GM12875 (cell line): ENCODE data around the gene DTWD2.
"Not testable (repeated sequence)": the region's sequence is repeated elsewhere in the genome, so short reads cannot be mapped to it uniquely, and the experiment has no call there.

Experiments used
- H3K4me3 ChIP-seq: one replicate; pipeline ENCODE4 v1.5.1; 2011; ENCODE audit warnings: low read depth, low read length, control low read depth
- CTCF ChIP-seq: IDR thresholded peaks from 2 replicates; pipeline ENCODE4 v1.5.1; 2011; ENCODE audit warnings: low read depth, mild to moderate bottlenecking, control low read depth, inconsistent platforms, low read length, moderate library complexity, borderline replicate concordance; ENCODE audit not compliant: insufficient read depth

The DTWD2 gene

DNA sequence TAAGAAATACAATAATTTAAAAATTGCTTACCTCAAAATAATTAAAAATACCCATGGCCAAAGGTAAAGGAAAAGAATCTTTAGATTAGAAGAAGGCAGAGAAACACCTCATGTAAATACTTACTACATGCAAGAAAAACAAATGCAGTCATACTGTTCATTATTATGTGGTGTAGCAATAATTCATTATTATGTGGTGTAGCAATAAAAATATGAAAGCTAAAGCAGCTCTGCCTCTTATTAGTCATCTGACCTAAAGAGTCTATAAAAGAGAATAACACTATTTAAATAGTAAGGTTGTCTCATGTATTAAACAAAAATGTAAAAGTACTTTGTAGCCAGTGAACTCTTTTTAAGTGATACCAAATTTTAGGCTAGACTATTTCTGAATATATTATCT lies 6.6 kb downstream of the DTWD2 start:
- no peak for TF ChIP-seq CTCF
- H3K4me3 ChIP-seq: no peak overlapping the region

DNA sequence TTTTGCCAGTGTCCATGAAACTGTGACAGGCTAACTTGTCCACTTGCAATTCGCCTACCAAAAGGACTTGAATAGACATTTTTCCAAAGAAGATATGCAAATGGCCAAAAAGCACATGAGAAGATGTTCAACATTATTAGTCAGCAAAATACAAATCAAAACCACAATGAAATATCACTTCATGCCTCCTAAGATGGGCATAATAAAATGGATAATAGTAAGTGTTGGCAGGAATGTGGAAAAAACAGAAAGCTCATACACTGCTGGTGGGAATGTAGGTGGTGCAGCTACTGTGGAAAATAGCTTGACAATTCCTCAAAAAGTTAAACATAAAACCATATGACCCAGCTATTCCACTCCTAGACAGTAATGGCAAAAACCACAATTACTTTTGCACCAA lies 7.9 kb downstream of the DTWD2 start:
- H3K4me3 ChIP-seq: no peak overlapping the region
- TF ChIP-seq CTCF: no peak

DNA sequence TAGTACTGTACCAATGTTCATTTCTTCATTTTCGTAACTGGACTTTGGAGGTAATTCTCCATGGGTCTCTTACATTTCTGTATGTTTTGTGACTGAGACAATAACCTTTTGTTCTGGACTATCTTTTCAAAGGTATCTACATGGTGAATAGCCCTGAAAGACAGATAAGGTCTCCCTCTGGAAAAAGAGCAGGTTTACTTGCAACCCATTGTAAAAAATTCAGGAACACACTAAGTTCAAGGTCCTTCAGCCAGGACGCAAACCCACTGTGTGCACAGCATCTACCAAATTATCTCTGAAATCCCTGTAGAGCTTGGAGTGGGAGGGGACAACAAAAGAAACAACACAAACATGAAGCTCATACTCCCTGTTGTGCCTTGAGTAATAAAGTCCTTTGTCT lies 8.3 kb downstream of the DTWD2 start:
- TF ChIP-seq CTCF: no peak
- no peak overlapping the region for H3K4me3 ChIP-seq

DNA sequence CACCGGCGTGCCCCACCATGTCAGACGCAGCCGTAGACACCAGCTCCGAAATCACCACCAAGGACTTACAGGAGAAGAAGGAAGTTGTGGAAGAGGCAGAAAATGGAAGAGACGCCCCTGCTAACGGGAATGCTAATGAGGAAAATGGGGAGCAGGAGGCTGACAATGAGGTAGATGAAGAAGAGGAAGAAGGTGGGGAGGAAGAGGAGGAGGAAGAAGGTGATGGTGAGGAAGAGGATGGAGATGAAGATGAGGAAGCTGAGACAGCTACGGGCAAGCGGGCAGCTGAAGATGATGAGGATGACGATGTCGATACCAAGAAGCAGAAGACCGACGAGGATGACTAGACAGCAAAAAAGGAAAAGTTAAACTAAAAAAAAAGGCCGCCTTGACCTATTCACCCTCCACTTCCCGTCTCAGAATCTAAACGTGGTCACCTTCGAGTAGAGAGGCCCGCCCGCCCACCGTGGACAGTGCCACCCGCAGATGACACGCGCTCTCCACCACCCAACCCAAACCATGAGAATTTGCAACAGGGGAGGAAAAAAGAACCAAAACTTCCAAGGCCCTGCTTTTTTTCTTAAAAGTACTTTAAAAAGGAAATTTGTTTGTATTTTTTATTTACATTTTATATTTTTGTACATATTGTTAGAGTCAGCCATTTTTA lies 14.4 kb downstream of the DTWD2 start:
- not testable (repeated sequence) for H3K4me3 ChIP-seq

- no peak for TF ChIP-seq CTCF
- H3K4me3 ChIP-seq: no peak overlapping the region
Measured at GRCh38 chr5:118968925-118969375, 19.4 kb downstream of the DTWD2 start.

GRCh38 chr5:118968406-118968911 lies 19.9 kb downstream of the DTWD2 start:
- H3K4me3 ChIP-seq: no peak overlapping the region

DNA sequence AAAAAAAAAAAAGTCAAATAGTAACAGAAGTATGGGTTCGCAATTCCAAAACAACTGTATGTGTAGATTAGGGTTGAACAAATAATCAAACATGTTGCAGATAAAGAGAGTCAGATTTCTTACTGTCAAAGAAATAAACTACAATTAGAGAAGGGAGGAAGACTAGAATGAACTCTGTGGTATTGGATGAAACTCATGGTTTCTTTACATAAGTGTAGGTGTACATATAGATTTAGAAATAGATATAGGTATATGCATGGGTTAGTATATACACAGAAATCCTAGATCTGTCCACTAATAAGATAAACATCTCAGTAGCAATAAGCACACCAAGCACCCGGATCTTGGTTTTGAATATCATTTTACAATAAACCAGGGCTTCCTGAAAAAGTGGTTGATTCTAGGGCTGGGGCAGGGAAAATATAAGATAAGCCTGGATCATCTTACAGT lies 21.3 kb downstream of the DTWD2 start:
- TF ChIP-seq CTCF: no peak
- no peak overlapping the region for H3K4me3 ChIP-seq

More at GRCh38 chr5:118968406-118968911, 19.9 kb downstream of the DTWD2 start:
- TF ChIP-seq CTCF: no peak

DNA sequence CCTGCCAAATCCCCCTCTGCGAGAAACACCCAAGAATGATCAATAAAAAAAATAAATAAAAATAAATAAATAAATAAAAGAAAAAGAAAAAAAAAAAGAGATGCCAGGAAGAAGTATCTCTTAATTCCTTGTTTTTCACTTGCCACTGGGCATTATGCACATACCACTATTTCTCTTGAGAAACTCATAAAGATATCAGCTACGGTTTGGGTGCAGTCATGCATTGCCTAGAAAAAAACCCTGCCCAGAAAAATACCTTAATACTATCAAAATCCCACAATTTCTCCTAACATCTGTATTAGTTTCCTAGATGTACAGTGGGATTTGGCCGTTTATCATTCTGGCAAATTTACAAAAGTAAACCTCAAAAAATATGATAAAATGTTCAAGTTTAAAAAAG lies 22.5 kb downstream of the DTWD2 start:
- H3K4me3 ChIP-seq: no peak overlapping the region
- TF ChIP-seq CTCF: no peak

- H3K4me3 ChIP-seq: not testable (repeated sequence)
Measured at GRCh38 chr5:118964970-118965369, 23.4 kb downstream of the DTWD2 start.

- H3K4me3 ChIP-seq: not testable (repeated sequence)
Measured at GRCh38 chr5:118964388-118964787, 24.0 kb downstream of the DTWD2 start.
